ENCODE results near the gene LEFTY1. TPM values are rescaled to one million over a fixed set of nuclear protein-coding genes. Genes with fewer than 3 reads are reported as not detected.

LEFTY1 gene
- total and polyA plus RNA-seq, 2 of the 4 experiments (the other 2 are of a cell fraction): not detected

DNA sequence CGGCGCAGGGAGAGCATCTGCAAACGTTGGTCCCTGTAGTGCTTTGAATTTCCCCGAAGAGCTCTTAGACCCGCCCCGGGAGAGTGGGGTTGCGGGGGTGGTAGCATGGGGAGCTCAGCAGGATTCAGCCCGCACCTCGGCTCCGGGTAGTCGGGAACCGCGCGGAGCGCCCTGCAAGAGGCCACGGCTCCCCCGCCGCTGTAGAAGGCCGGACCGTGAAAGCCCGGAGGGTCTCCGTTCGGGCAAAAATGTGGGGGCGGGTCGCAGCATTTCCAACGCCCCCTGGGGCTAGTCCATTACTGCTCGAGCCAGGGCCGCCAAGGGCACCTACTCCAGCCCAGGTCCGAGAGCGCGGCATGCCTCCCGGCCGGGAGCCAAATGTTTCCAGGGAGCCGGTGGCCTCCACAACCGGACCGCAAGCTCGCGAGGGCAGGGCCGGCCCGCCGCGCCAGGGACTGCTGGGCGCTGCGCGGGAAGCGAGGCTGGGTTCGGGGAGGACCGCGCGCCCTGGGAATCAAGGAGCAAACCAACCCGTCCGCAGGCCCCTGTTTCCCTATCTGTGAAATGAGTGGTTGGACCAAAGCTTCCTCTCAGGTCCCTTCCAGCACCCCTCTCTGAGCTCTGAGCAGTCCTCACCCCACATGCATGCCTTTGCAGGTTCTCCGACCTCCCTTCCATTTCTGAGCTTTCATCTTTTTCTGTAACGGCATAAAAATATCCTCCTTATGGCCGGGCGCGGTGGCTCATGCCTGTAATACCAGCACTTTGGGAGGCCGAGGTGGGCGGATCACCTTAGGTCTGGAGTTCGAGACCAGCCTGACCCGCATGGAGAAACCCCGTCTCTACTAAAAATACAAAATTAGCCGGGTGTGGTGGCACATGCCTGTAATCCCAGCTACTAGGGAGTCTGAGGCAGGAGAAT is 6.0 kb downstream of the LEFTY1 start:
- Histone ChIP-seq H2BK120ac (ENCODE audit: low read depth, low read length) (peak overlapping the region; percentile 26; the same call in 1 of the 2 replicates), H2AK5ac (ENCODE audit: low read depth, low read length) (no peak overlapping the region), H2BK20ac (ENCODE audit: low read depth, low read length) (no peak overlapping the region), H3K4ac (ENCODE audit: low read depth, low read length) (peak overlapping the region; percentile 82), H2AK9ac (replicated peaks; ENCODE audit: low read depth, low read length, poor library complexity) (peak overlapping the region; percentile 98), H3K4me1 (ENCODE audit: control insufficient read depth, insufficient read depth, low read length) (peaks cover 12% of the 10 kb centered on the region; the same call in 1 of the 2 replicates), H2BK15ac (ENCODE audit: low read depth, low read length) (no peak overlapping the region), H2AFZ (replicated peaks; ENCODE audit: low read length, poor library complexity) (peak overlapping the region; percentile 99), H4K20me1 (ENCODE audit: insufficient read depth, low read length) (peaks cover 28% of the 10 kb centered on the region), H3K9ac (ENCODE audit: low read depth, low read length) (peak overlapping the region; percentile 77), H2BK5ac (ENCODE audit: low read depth, low read length, poor library complexity, severe bottlenecking) (peak overlapping the region; percentile 37), H3K4me3 (ENCODE audit: insufficient read depth, low read depth, low read length) (peak overlapping the region; percentile 94), H3K27me3 (ENCODE audit: control insufficient read depth, insufficient read depth, low read length) (no peaks in the 10 kb centered on the region), H3K9me1 (ENCODE audit: insufficient read depth, low read length) (peaks cover 11% of the 10 kb centered on the region), H3K79me1 (ENCODE audit: low read depth in 1 of 2, low read length in 2 of 2) (peaks cover 17 to 49% of the 10 kb centered on the region in 2 experiments), H3K4me2 (ENCODE audit: low read depth, low read length) (peak overlapping the region; percentile 48), H3K27ac (ENCODE audit: insufficient read depth, low read length) (peak overlapping the region; percentile 64), H4K8ac (ENCODE audit: low read depth in 2 of 2, low read length in 2 of 2) (peak overlapping the region; percentile 82 to 88; a peak in 3 of 4 replicates), H3K36me3 (ENCODE audit: control insufficient read depth, insufficient read depth, low read length) (no peaks in the 10 kb centered on the region; the same call in 1 of the 2 replicates), H3K14ac (replicated peaks; ENCODE audit: low read depth, low read length) (0 out of 2 replicates have a peak overlapping the region, but pooled peaks have one; percentile 68), H4K91ac (ENCODE audit: insufficient read depth, low read depth, low read length) (peak overlapping the region; percentile 75; the same call in 1 of the 2 replicates), H3K23ac (ENCODE audit: low read depth, low read length) (peak overlapping the region; percentile 77), H4K5ac (ENCODE audit: low read depth, low read length) (peak overlapping the region; percentile 67), H3K56ac (ENCODE audit: extremely low read depth, insufficient read depth, low read length) (peak overlapping the region; percentile 81; the same call in 1 of the 2 replicates), H3K18ac (ENCODE audit: low read depth, low read length) (peak overlapping the region; percentile 37; the same call in 1 of the 2 replicates), H3K9me3 (ENCODE audit: control insufficient read depth, insufficient read depth, low read length) (no peaks in the 10 kb centered on the region)
- in situ Hi-C loops (cut with MboI; ENCODE audit: low sequenced_read_pairs): no loop called here
- CTCF ChIA-PET: interaction anchor here (0.6 to 1.1 kb wide), 3 partner anchors 92 to 408 kb away, joined by 3 to 5 read pairs (median 3); no protein-coding TSS in a partner anchor
- DNase-seq (peak; percentile 23), ATAC-seq (ENCODE audit: low read depth) (peak; percentile 48)
- POLR2A ChIA-PET (ENCODE audit: unreplicated experiment): no interaction called here
- dilution Hi-C loops (cut with HindIII; ENCODE audit: low sequenced_read_pairs, unreplicated experiment): no loop called here
- intact Hi-C loops (cut with micrococcal nuclease): no loop called here
- WGBS, 2 experiments (ENCODE audit: extremely low coverage in 2 of 2, insufficient read length in 1 of 2): 13% methylated on average over 32 of the region's 63 CpGs; no CpG with 5 or more reads in 1 of the 2 experiments
- no TSS peak for BruUV-seq (replicated peaks)
- TF ChIP-seq POLR2A (IDR thresholded peaks at IDR 0.05; ENCODE audit: low read depth, low read length) (no peak), RAD21 (IDR thresholded peaks at IDR 0.05; ENCODE audit: low read length) (no peak), RCOR1 (IDR thresholded peaks at IDR 0.05; ENCODE audit: insufficient replicate concordance, low read length) (no peak), FOS (IDR thresholded peaks at IDR 0.05; ENCODE audit: low read depth, low read length) (no peak), NFE2L2 (IDR thresholded peaks at IDR 0.05; ENCODE audit: low read depth, low read length) (no peak), USF2 (IDR thresholded peaks at IDR 0.05; ENCODE audit: low read depth, low read length) (no peak), SMC3 (IDR thresholded peaks at IDR 0.05; ENCODE audit: low read depth, low read length) (no peak), MAFK (IDR thresholded peaks at IDR 0.05; ENCODE audit: low read depth, low read length) (no peak), MXI1 (IDR thresholded peaks at IDR 0.05; ENCODE audit: borderline replicate concordance, low read depth, low read length) (no peak), CHD1 (IDR thresholded peaks at IDR 0.05; ENCODE audit: low read depth, low read length) (no peak), CEBPB (IDR thresholded peaks at IDR 0.05; ENCODE audit: low read depth, low read length) (no peak), RFX5 (IDR thresholded peaks at IDR 0.05; ENCODE audit: low read depth, low read length) (no peak)
- TF ChIP-seq, protein P1, sequence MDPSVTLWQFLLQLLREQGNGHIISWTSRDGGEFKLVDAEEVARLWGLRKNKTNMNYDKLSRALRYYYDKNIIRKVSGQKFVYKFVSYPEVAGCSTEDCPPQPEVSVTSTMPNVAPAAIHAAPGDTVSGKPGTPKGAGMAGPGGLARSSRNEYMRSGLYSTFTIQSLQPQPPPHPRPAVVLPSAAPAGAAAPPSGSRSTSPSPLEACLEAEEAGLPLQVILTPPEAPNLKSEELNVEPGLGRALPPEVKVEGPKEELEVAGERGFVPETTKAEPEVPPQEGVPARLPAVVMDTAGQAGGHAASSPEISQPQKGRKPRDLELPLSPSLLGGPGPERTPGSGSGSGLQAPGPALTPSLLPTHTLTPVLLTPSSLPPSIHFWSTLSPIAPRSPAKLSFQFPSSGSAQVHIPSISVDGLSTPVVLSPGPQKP (IDR thresholded peaks at IDR 0.05; ENCODE audit: borderline replicate concordance, low read depth, low read length): no peak
